Measurements from ENCODE around the gene ATG4A. TPM values are rescaled to one million over a fixed set of nuclear protein-coding genes. Genes with fewer than 3 reads are reported as not detected.

Gene ATG4A
- total and polyA plus RNA-seq, 9 of the 15 experiments (the other 6 are each of a cell fraction or from before 2014, with no cell fraction given): 7.3 to 24.5 (median 16.6) TPM

DNA sequence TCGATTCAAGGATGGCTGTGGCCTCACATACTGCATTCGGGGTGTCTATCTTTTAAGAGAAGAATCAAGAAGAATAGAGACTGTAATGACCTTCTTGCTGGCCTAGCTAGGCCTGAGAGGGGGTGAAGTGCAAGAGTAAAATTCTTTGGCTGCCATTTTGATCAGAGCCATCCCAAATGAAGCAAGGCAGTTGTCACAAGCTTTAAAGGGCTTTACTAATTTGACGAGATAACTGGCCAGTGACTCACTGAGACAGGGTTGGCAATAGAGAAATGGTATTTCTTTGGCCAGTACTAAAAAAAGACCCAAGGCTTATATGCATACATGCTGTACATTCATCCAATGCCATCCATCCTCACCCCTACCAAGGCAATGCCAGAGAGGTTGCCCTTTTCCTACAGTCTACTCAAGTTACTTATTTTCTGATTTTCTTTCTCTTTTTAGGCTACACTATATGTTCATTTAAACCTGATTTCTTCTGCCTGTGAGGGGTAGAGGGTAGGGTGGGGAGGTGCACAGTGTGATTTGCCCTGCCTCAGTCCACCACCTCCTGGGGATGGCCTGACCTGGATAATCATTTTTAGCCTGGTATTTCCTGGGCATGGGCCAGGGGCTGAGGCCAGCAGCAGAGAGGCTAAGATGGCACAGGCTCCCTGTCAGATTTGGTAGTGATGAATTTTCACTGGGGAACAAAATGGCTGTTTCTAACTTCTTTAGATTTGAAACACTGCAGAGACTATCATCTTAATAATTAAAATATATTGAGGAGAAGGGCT lies 32.2 kb downstream of the ATG4A start (continued):
- TF ChIP-seq, protein P1, sequence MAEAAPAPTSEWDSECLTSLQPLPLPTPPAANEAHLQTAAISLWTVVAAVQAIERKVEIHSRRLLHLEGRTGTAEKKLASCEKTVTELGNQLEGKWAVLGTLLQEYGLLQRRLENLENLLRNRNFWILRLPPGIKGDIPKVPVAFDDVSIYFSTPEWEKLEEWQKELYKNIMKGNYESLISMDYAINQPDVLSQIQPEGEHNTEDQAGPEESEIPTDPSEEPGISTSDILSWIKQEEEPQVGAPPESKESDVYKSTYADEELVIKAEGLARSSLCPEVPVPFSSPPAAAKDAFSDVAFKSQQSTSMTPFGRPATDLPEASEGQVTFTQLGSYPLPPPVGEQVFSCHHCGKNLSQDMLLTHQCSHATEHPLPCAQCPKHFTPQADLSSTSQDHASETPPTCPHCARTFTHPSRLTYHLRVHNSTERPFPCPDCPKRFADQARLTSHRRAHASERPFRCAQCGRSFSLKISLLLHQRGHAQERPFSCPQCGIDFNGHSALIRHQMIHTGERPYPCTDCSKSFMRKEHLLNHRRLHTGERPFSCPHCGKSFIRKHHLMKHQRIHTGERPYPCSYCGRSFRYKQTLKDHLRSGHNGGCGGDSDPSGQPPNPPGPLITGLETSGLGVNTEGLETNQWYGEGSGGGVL (CRISPR knock-in tag; IDR thresholded peaks at IDR 0.05): no peak
- TF ChIP-seq TGIF2 (CRISPR knock-in tag; IDR thresholded peaks at IDR 0.05) (no peak), XRCC3 (IDR thresholded peaks at IDR 0.05) (no peak), ZNF324 (CRISPR knock-in tag; IDR thresholded peaks at IDR 0.05) (no peak), THRAP3 (IDR thresholded peaks at IDR 0.05; ENCODE audit: borderline replicate concordance) (no peak)

DNA sequence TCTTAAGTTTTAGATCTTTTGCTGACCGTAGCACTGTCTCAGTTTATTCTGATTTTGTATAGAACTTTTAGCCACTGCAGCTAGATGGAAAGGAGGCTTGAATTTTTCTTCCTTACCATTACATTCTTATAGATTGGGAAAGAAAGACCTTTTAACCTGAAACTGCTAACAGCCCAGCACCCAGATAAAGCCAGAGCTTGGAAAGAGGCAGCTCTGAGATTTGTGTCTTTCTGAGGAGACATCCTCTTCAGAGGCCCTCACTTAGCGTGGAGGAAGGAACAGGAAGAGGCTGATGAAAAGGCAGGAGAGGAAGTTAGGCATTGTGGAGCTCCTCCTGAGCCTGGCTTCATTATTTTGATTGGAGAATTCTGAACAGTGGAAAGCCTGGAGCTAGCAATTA lies 35.1 kb downstream of the ATG4A start:
- intact Hi-C loops (cut with micrococcal nuclease): no loop called here
- Histone ChIP-seq H3K4me2 (ENCODE audit: insufficient read depth, low read length) (no peak overlapping the region), H3K27ac (ENCODE audit: extremely low read depth, low read depth, low read length) (no peak overlapping the region), H3K4me1 (replicated peaks in 1 of 2; ENCODE audit: control insufficient read depth in 2 of 2, insufficient read depth in 2 of 2, low read length in 2 of 2) (peaks cover 0 to 2% of the 10 kb centered on the region in 2 experiments; a peak in 2 of 5 replicates), H3K9me3 (replicated peaks; ENCODE audit: control insufficient read depth, insufficient read depth, low read depth, low read length) (no peaks in the 10 kb centered on the region), H3K4me3 (no peak overlapping the region), H3K27me3 (ENCODE audit: control insufficient read depth in 2 of 2, insufficient read depth in 2 of 2, low read length in 2 of 2) (no peaks in the 10 kb centered on the region), H2AFZ (ENCODE audit: low read depth, low read length) (no peak overlapping the region), H4K20me1 (replicated peaks; ENCODE audit: control insufficient read depth, insufficient read depth, low read length) (no peaks in the 10 kb centered on the region; the same call in 1 of the 2 replicates), H3K9ac (ENCODE audit: insufficient read depth in 1 of 2, low read depth in 2 of 2, low read length in 2 of 2) (no peak overlapping the region), H3K79me2 (ENCODE audit: control insufficient read depth, insufficient read depth, low read length) (no peaks in the 10 kb centered on the region), H3K36me3 (ENCODE audit: control insufficient read depth, insufficient read depth, low read length) (no peaks in the 10 kb centered on the region; the same call in 2 of the 3 replicates), H3K9me1 (ENCODE audit: control insufficient read depth, insufficient read depth, low read length) (no peaks in the 10 kb centered on the region)
- 55% methylated on average over 2 of the region's 2 CpGs for WGBS (ENCODE audit: insufficient coverage, low coverage, missing lambda C conversion rate)
- DNase-seq (ENCODE audit: extremely low read depth in 1 of 4, low spot score in 3 of 4) (no peak), FAIRE-seq (no peak), ATAC-seq (no peak)
- TF ChIP-seq SMC3 (conservative IDR thresholded peaks at IDR 0.05; ENCODE audit: insufficient read depth, low read depth, low read length): no peak
- no peak for TF ChIP-seq YBX1 (IDR thresholded peaks at IDR 0.05)
- TF ChIP-seq, protein P2, sequence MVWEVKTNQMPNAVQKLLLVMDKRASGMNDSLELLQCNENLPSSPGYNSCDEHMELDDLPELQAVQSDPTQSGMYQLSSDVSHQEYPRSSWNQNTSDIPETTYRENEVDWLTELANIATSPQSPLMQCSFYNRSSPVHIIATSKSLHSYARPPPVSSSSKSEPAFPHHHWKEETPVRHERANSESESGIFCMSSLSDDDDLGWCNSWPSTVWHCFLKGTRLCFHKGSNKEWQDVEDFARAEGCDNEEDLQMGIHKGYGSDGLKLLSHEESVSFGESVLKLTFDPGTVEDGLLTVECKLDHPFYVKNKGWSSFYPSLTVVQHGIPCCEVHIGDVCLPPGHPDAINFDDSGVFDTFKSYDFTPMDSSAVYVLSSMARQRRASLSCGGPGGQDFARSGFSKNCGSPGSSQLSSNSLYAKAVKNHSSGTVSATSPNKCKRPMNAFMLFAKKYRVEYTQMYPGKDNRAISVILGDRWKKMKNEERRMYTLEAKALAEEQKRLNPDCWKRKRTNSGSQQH (CRISPR knock-in tag; IDR thresholded peaks at IDR 0.05): no peak
- no peak for TF ChIP-seq KLF16 (IDR thresholded peaks at IDR 0.05)
- no peak for TF ChIP-seq NFE2L1 (tag; IDR thresholded peaks at IDR 0.05; ENCODE audit: borderline replicate concordance, low read depth)
- TF ChIP-seq RBM14 (IDR thresholded peaks at IDR 0.05; ENCODE audit: borderline replicate concordance, insufficient read depth, low read depth, low read length): no peak
- no peak for TF ChIP-seq FOSL1 (tag; conservative IDR thresholded peaks at IDR 0.05)
- TF ChIP-seq ATF7 (IDR thresholded peaks at IDR 0.05): no peak
- TF ChIP-seq EGR1 (conservative IDR thresholded peaks at IDR 0.05): no peak
- TF ChIP-seq SP1 (CRISPR knock-in tag; IDR thresholded peaks at IDR 0.05): no peak
- TF ChIP-seq TCF3 (CRISPR knock-in tag; IDR thresholded peaks at IDR 0.05): no peak
- no peak for TF ChIP-seq CBX2 (IDR thresholded peaks at IDR 0.05; ENCODE audit: insufficient read depth, low read length, poor library complexity, severe bottlenecking)
- POLR2A ChIA-PET: interaction anchor here (1.1 kb wide), 1 partner anchor 11 kb away, joined by 3 read pairs; no protein-coding TSS in a partner anchor
- BruUV-seq (replicated peaks): no TSS peak
- in situ Hi-C loops (cut with MboI): no loop called here
- CTCF ChIA-PET (ENCODE audit: low intra/inter-chr PET ratio): no interaction called here

All from K562 (cell line).